NCI-H128 (cell line): ENCODE measurements around the gene FAM229A.
"Not testable (repeated sequence)": the region's sequence is repeated elsewhere in the genome, so short reads cannot be mapped to it uniquely, and the experiment has no call there.

ENCODE experiments used
- DNase-seq: peaks from one replicate; lab custom pipeline; 2025; ENCODE audit not compliant: unreplicated experiment; lab: John Stamatoyannopoulos, UW

FAM229A gene

GRCh38 chr1:32377541-32378220 lies 15.4 kb upstream of the FAM229A start:
- DNase-seq: no peak

- DNase-seq: no peak
Observed at GRCh38 chr1:32376199-32376598, 13.9 kb upstream of the FAM229A start.

GRCh38 chr1:32373996-32374592 lies 11.8 kb upstream of the FAM229A start:
- DNase-seq: no peak

- no peak for DNase-seq
Observed at GRCh38 chr1:32372149-32372756, 10.0 kb upstream of the FAM229A start.

- DNase-seq: no peak
Observed at GRCh38 chr1:32367912-32368635, 5.8 kb upstream of the FAM229A start.

GRCh38 chr1:32365445-32365844 lies 3.2 kb upstream of the FAM229A start:
- DNase-seq: no peak

- no peak for DNase-seq
Observed at GRCh38 chr1:32364836-32365235, 2.6 kb upstream of the FAM229A start.

- DNase-seq: no peak
Observed at GRCh38 chr1:32363713-32364112, 1.4 kb upstream of the FAM229A start.

GRCh38 chr1:32361674-32362473 lies 411 bp downstream of the FAM229A start:
- DNase-seq: no peak

- no peak for DNase-seq
Observed at GRCh38 chr1:32361308-32361673, 994 bp downstream of the FAM229A start.

GRCh38 chr1:32358435-32358834 lies 3.9 kb downstream of the FAM229A start:
- no peak for DNase-seq

- DNase-seq: no peak
Observed at GRCh38 chr1:32357614-32358013, 4.7 kb downstream of the FAM229A start.

- no peak for DNase-seq
Observed at GRCh38 chr1:32356478-32356877, 5.8 kb downstream of the FAM229A start.

- not testable (repeated sequence) for DNase-seq
Observed at GRCh38 chr1:32355778-32356177, 6.5 kb downstream of the FAM229A start.

GRCh38 chr1:32353886-32354570 lies 8.3 kb downstream of the FAM229A start:
- DNase-seq: no peak

GRCh38 chr1:32353431-32353830 lies 8.9 kb downstream of the FAM229A start:
- DNase-seq: no peak

GRCh38 chr1:32352831-32353383 lies 9.4 kb downstream of the FAM229A start:
- DNase-seq: no peak

GRCh38 chr1:32352239-32352745 lies 10.0 kb downstream of the FAM229A start:
- DNase-seq: no peak

- DNase-seq: peak; percentile 93
Observed at GRCh38 chr1:32351399-32352238, 10.7 kb downstream of the FAM229A start.
